SK-N-SH (cell line): ENCODE data around the gene PHACTR2. TPM values are rescaled to one million over a fixed set of nuclear protein-coding genes. Genes with fewer than 3 reads are reported as not detected.

Experiments used
- CTCF ChIA-PET: fragments of 300-600, 350-600 bp; formaldehyde crosslinking; extraction: SDS; loops from one replicate; lab custom pipeline; 2021; lab: Yijun Ruan, JAX
- POLR2A ChIA-PET: fragments of 350-600 bp; sonication (Branson Sonifier 250); formaldehyde crosslinking; extraction: SDS; loops from one replicate; lab custom pipeline; 2020; ENCODE audit warnings: antibody characterized with exemption, inconsistent platforms; lab: Yijun Ruan, JAX
- DNase-seq: peaks from one replicate; pipeline ENCODE4 v3.0.0; 2012
- H2AFZ ChIP-seq: fragments of 200-600 bp; sonication (generic); 2 replicates; pipeline ENCODE4 v1.8.1; 2016; ENCODE audit warnings: antibody characterized with exemption, mild to moderate bottlenecking, low read depth
- H3F3A ChIP-seq: fragments of 200-600 bp; sonication (generic); replicated peaks from 2 replicates; pipeline ENCODE3; 2016; ENCODE audit warnings: antibody characterized with exemption, mild to moderate bottlenecking; ENCODE audit not compliant: insufficient read depth
- H3K27ac ChIP-seq, 2 experiments: fragments of 200-500 bp in 1 of 2; fragments of 200-600 bp in 1 of 2; sonication (Bioruptor generic) in 1 of 2; sonication (generic), shearing (Covaris generic) in 1 of 2; 2 replicates each; pipeline versions ENCODE4 v1.5.1 to v1.6.1; 2014 to 2016; ENCODE audit warnings: low read depth in 2 of 2, inconsistent platforms in 1 of 2, low read length in 1 of 2, mild to moderate bottlenecking in 1 of 2, mixed read lengths in 1 of 2
- H3K27me3 ChIP-seq: fragments of 200-600 bp; sonication (generic), shearing (Covaris generic); 2 replicates; pipeline ENCODE4 v1.6.1; 2016; ENCODE audit warnings: mixed run types; ENCODE audit not compliant: insufficient read depth
- H3K36me3 ChIP-seq, 2 experiments: fragments of 200-500 bp in 1 of 2; fragments of 200-600 bp in 1 of 2; sonication (Bioruptor generic) in 1 of 2; sonication (generic) in 1 of 2; replicated peaks in 1 of 2; 2 replicates each; pipeline versions ENCODE3 to v1.5.1; 2014 to 2016; ENCODE audit warnings: low read length in 1 of 2, mild to moderate bottlenecking in 1 of 2; ENCODE audit not compliant: insufficient read depth in 2 of 2, control insufficient read depth in 1 of 2
- H3K4me1 ChIP-seq, 2 experiments: fragments of 200-500 bp in 1 of 2; fragments of 200-600 bp in 1 of 2; sonication (Bioruptor generic) in 1 of 2; sonication (generic), shearing (Covaris generic) in 1 of 2; 2 replicates each; pipeline versions ENCODE4 v1.5.1 to v1.6.1; 2014 to 2016; ENCODE audit warnings: low read depth in 1 of 2, low read length in 1 of 2, mixed run types in 1 of 2; ENCODE audit not compliant: insufficient read depth in 2 of 2, control insufficient read depth in 1 of 2
- H3K4me2 ChIP-seq: fragments of 200-600 bp; sonication (generic), shearing (Covaris generic); 2 replicates; pipeline ENCODE4 v1.6.1; 2017; ENCODE audit warnings: mixed run types
- H3K4me3 ChIP-seq, 2 experiments: fragments of 200-500 bp in 1 of 2; fragments of 200-600 bp in 1 of 2; sonication (Bioruptor generic) in 1 of 2; sonication (generic), shearing (Covaris generic) in 1 of 2; 2 replicates each; pipeline versions ENCODE4 v1.5.1 to v1.8.1; 2014 to 2016; ENCODE audit warnings: low read depth in 2 of 2, inconsistent platforms in 1 of 2, low read length in 1 of 2, mild to moderate bottlenecking in 1 of 2, mixed read lengths in 1 of 2, moderate library complexity in 1 of 2
- H3K79me2 ChIP-seq: fragments of 200-600 bp; sonication (generic); 2 replicates; pipeline ENCODE4 v1.8.1; 2017; ENCODE audit warnings: mild to moderate bottlenecking; ENCODE audit not compliant: insufficient read depth
- H3K9ac ChIP-seq: fragments of 200-600 bp; sonication (generic); 2 replicates; pipeline ENCODE4 v1.6.1; 2017; ENCODE audit warnings: mixed run types
- H3K9me2 ChIP-seq: fragments of 200-600 bp; sonication (generic); 2 replicates; pipeline ENCODE4 v1.6.1; 2017; ENCODE audit warnings: mixed run types
- H3K9me3 ChIP-seq: fragments of 200-600 bp; sonication (generic); 2 replicates; pipeline ENCODE4 v1.6.1; 2017; ENCODE audit warnings: mixed run types, mild to moderate bottlenecking, moderate library complexity
- H4K20me1 ChIP-seq: fragments of 200-600 bp; sonication (generic); 2 replicates; pipeline ENCODE4 v1.6.1; 2017; ENCODE audit warnings: mild to moderate bottlenecking, mixed run types; ENCODE audit not compliant: insufficient read depth
- CHD2 ChIP-seq: fragments of 150-350 bp; IDR thresholded peaks from 2 replicates; pipeline ENCODE4 v1.6.1; 2018; ENCODE audit warnings: low read length; ENCODE audit not compliant: partially characterized antibody
- EP300 ChIP-seq, 2 experiments: IDR thresholded peaks; 2 replicates each; pipeline versions ENCODE4 v1.4.0 to v1.6.1; 2012; ENCODE audit warnings: borderline replicate concordance in 1 of 2, low read depth in 1 of 2, low read length in 1 of 2
- EZH2phosphoT487 ChIP-seq: fragments of 200-600 bp; sonication (generic); IDR thresholded peaks from 2 replicates; pipeline ENCODE4 v1.6.1; 2017; ENCODE audit warnings: low read depth, mixed run types, mild to moderate bottlenecking, antibody characterized with exemption, moderate library complexity, borderline replicate concordance
- FOSL2 ChIP-seq: IDR thresholded peaks from 2 replicates; pipeline ENCODE4 v1.4.0; 2012; ENCODE audit warnings: low read depth, mild to moderate bottlenecking, moderate library complexity, borderline replicate concordance
- FOXM1 ChIP-seq: IDR thresholded peaks from 2 replicates; pipeline ENCODE4 v1.4.0; 2012; ENCODE audit warnings: low read depth, mild to moderate bottlenecking
- IRF3 ChIP-seq: fragments of 150-350 bp; IDR thresholded peaks from 2 replicates; pipeline ENCODE4 v1.6.1; 2016; ENCODE audit warnings: mild to moderate bottlenecking, low read depth, low read length
- JUND ChIP-seq: IDR thresholded peaks from 2 replicates; pipeline ENCODE4 v1.4.0; 2012
- MAX ChIP-seq: IDR thresholded peaks from 2 replicates; pipeline ENCODE4 v1.4.0; 2012; ENCODE audit warnings: low read depth
- MEF2A ChIP-seq: IDR thresholded peaks from 2 replicates; pipeline ENCODE4 v1.4.0; 2012; ENCODE audit warnings: low read depth, borderline replicate concordance
- MXI1 ChIP-seq: IDR thresholded peaks from 2 replicates; pipeline ENCODE4 v1.6.1; 2012; ENCODE audit warnings: mild to moderate bottlenecking, low read depth, low read length, improper control_type of control experiment
- NRF1 ChIP-seq: IDR thresholded peaks from 2 replicates; pipeline ENCODE4 v1.6.1; 2012; ENCODE audit warnings: low read depth, mild to moderate bottlenecking, low read length
- POLR2AphosphoS5 ChIP-seq: IDR thresholded peaks from 2 replicates; pipeline ENCODE4 v1.6.1; 2012; ENCODE audit warnings: low read depth, low read length
- RCOR1 ChIP-seq: fragments of 150-350 bp; IDR thresholded peaks from 2 replicates; pipeline ENCODE4 v1.6.1; 2017; ENCODE audit warnings: antibody characterized with exemption, low read length
- RFX5 ChIP-seq: IDR thresholded peaks from 2 replicates; pipeline ENCODE4 v1.6.1; 2012; ENCODE audit warnings: mild to moderate bottlenecking, improper control_type of control experiment, low read length
- TCF12 ChIP-seq: IDR thresholded peaks from 2 replicates; pipeline ENCODE4 v1.4.0; 2012
- USF1 ChIP-seq: IDR thresholded peaks from 2 replicates; pipeline ENCODE4 v1.4.0; 2012; ENCODE audit warnings: low read depth, borderline replicate concordance
- USF2 ChIP-seq: fragments of 150-350 bp; IDR thresholded peaks from 2 replicates; pipeline ENCODE4 v1.6.1; 2017; ENCODE audit warnings: antibody characterized with exemption, low read length, low read depth, borderline replicate concordance
- WGBS: methylation state at CpG from one replicate; pipeline ENCODE4 v1.1.6; 2017; ENCODE audit warnings: low lambda C conversion rate; 5-methylcytosine and 5-hydroxymethylcytosine counted together
- polyA plus RNA-seq, 3 experiments: library from polyadenylated mRNA; depleted of rRNA; stranded (reverse); fragments of >200 nt; gene quantifications; 2 replicates each; pipeline ENCODE4 v1.2.3, GENCODE V29; 2012
- TF ChIP-seq, protein P1 (sequence below): IDR thresholded peaks from 2 replicates; pipeline ENCODE4 v1.4.0; 2012; ENCODE audit warnings: low read depth, borderline replicate concordance
- TF ChIP-seq, protein P2 (sequence below): IDR thresholded peaks from 2 replicates; pipeline ENCODE4 v1.6.1; 2012; ENCODE audit warnings: mild to moderate bottlenecking, low read depth, low read length, moderate library complexity

The PHACTR2 gene
- polyA plus RNA-seq, 1 of the 3 experiments (the other 2 are of a cell fraction) = 5.0 TPM

DNA sequence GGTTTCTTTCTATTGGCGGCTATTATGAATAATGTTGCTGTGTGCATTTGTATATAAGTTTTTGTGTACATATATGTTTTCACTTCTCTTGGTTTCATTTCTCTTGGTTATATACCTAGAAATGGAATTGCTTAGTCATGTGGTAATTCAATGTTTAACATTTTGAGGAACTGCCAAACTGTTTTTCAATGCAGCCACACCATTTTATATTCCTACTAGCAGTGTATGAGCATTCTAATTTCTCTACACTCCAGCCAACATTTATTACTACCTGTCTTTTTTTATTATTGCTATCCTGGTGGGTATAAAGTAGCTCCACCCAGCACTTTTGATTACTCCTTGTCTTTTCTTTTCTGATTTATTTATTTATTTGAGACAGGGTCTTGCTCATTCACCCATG is 54.8 kb downstream of the PHACTR2 start:
- H3K9me2 ChIP-seq = no peaks in the 10 kb centered on the region
- no peak overlapping the region for H3K9ac ChIP-seq
- TF ChIP-seq CHD2 = no peak
- TF ChIP-seq FOXM1 = no peak
- TF ChIP-seq MAX = no peak
- TF ChIP-seq EZH2phosphoT487 = no peak
- no peak for TF ChIP-seq JUND
- no peak for TF ChIP-seq USF2
- no peak for TF ChIP-seq FOSL2
- no peak for TF ChIP-seq MXI1
- no peak for TF ChIP-seq NRF1
- TF ChIP-seq RFX5 = no peak
- no peak for TF ChIP-seq MEF2A
- TF ChIP-seq IRF3 = no peak
- TF ChIP-seq RCOR1 = no peak
- TF ChIP-seq TCF12 = no peak
- no peak for TF ChIP-seq USF1
- no peak for TF ChIP-seq EP300 (IDR thresholded peaks at IDR 0.05; ENCODE audit: borderline replicate concordance in 1 of 2, low read depth in 1 of 2, low read length in 1 of 2)
- TF ChIP-seq, protein P1, sequence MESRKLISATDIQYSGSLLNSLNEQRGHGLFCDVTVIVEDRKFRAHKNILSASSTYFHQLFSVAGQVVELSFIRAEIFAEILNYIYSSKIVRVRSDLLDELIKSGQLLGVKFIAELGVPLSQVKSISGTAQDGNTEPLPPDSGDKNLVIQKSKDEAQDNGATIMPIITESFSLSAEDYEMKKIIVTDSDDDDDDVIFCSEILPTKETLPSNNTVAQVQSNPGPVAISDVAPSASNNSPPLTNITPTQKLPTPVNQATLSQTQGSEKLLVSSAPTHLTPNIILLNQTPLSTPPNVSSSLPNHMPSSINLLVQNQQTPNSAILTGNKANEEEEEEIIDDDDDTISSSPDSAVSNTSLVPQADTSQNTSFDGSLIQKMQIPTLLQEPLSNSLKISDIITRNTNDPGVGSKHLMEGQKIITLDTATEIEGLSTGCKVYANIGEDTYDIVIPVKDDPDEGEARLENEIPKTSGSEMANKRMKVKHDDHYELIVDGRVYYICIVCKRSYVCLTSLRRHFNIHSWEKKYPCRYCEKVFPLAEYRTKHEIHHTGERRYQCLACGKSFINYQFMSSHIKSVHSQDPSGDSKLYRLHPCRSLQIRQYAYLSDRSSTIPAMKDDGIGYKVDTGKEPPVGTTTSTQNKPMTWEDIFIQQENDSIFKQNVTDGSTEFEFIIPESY = no peak
- TF ChIP-seq POLR2AphosphoS5 = no peak
- TF ChIP-seq, protein P2, sequence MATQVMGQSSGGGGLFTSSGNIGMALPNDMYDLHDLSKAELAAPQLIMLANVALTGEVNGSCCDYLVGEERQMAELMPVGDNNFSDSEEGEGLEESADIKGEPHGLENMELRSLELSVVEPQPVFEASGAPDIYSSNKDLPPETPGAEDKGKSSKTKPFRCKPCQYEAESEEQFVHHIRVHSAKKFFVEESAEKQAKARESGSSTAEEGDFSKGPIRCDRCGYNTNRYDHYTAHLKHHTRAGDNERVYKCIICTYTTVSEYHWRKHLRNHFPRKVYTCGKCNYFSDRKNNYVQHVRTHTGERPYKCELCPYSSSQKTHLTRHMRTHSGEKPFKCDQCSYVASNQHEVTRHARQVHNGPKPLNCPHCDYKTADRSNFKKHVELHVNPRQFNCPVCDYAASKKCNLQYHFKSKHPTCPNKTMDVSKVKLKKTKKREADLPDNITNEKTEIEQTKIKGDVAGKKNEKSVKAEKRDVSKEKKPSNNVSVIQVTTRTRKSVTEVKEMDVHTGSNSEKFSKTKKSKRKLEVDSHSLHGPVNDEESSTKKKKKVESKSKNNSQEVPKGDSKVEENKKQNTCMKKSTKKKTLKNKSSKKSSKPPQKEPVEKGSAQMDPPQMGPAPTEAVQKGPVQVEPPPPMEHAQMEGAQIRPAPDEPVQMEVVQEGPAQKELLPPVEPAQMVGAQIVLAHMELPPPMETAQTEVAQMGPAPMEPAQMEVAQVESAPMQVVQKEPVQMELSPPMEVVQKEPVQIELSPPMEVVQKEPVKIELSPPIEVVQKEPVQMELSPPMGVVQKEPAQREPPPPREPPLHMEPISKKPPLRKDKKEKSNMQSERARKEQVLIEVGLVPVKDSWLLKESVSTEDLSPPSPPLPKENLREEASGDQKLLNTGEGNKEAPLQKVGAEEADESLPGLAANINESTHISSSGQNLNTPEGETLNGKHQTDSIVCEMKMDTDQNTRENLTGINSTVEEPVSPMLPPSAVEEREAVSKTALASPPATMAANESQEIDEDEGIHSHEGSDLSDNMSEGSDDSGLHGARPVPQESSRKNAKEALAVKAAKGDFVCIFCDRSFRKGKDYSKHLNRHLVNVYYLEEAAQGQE = no peak
- TF ChIP-seq, all 33 proteins: peak for 0
- Histone ChIP-seq H3K4me3 (no peak overlapping the region), H3K4me2 (no peak overlapping the region), H4K20me1 (no peaks in the 10 kb centered on the region), H3K36me3 (peaks cover 0 to 4% of the 10 kb centered on the region in 2 experiments), H3K9me3 (no peaks in the 10 kb centered on the region), H3K27me3 (no peaks in the 10 kb centered on the region), H3K79me2 (peaks cover 6% of the 10 kb centered on the region; the same call in 1 of the 2 replicates), H3K4me1 (peaks cover 0 to 12% of the 10 kb centered on the region in 2 experiments; a peak in 1 of 4 replicates), H2AFZ (no peak overlapping the region), H3F3A (peaks cover 3% of the 10 kb centered on the region), H3K27ac (no peak overlapping the region)
- ChIA-PET POLR2A (no interaction called here), CTCF (interaction anchor here (0.8 to 1.9 kb wide), 2 partner anchors 157 to 1206 kb away, joined by 3 read pairs; no protein-coding TSS in a partner anchor)
- no peak for DNase-seq
- WGBS = 97% methylated on average over 1 of the region's 1 CpG
